Activated CD8-positive, alpha-beta memory T cell treated with anti-CD3 and anti-CD28 coated beads, Interleukin-2, amount 50 U/mL, for 24 hours (primary cell): ENCODE results near the gene STX4.

Source experiments
- DNase-seq: peaks from one replicate; pipeline ENCODE4 v3.0.0-alpha.2; 2020; ENCODE audit errors: extremely low read depth

Gene STX4

DNA sequence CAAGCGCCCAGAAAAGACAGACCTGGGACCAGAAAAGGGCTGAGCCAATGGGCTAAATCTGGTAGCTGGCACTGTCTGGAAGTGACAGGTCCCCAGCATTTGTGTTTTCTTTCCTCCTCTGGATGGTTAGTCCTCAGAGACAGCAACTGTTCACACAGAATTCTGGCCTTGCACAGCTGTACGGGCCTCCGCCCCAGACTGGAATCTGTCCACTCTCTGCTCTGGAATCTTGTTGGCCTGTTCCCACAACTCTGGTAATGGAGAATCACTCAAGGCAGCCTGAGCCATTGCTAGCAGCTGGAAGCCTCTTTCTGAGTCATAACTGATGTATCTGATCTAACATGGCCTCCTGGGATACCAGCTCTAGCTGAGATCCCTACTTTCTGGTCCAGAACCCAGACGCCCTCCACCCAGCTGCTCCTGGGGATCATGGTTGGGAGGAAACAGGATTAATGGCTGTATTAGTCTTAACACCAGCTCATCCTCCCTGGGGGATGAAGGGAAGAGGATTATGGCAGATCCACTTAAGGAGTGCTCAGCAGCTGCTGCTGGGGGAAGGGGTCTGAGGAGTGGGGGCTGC, 31.6 kb downstream of the STX4 start:
- no peak for DNase-seq

DNA sequence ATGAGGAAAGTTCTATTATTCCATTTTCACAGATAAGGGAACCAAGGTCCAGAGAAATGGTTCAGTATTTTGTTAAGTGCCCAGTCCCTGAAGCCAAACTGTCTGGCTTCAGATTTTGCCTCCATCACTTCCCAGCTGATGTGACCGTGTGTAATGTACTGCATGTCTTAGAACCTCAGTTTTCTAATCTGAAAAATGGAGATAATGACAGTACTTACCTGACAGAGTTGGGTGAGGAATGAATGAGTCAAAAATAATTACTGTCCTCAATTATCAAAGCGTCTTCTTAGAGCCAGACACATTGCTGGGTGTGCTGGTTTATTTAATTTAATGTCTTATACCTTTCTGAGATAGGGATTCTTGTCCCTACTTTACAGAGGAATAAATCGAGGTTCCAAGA, 34.0 kb downstream of the STX4 start:
- no peak for DNase-seq

GRCh38 chr16:31071861-31072260, 38.5 kb downstream of the STX4 start:
- DNase-seq, result no peak

- no peak for DNase-seq
Observed at GRCh38 chr16:31072540-31073141, 39.3 kb downstream of the STX4 start.

DNA sequence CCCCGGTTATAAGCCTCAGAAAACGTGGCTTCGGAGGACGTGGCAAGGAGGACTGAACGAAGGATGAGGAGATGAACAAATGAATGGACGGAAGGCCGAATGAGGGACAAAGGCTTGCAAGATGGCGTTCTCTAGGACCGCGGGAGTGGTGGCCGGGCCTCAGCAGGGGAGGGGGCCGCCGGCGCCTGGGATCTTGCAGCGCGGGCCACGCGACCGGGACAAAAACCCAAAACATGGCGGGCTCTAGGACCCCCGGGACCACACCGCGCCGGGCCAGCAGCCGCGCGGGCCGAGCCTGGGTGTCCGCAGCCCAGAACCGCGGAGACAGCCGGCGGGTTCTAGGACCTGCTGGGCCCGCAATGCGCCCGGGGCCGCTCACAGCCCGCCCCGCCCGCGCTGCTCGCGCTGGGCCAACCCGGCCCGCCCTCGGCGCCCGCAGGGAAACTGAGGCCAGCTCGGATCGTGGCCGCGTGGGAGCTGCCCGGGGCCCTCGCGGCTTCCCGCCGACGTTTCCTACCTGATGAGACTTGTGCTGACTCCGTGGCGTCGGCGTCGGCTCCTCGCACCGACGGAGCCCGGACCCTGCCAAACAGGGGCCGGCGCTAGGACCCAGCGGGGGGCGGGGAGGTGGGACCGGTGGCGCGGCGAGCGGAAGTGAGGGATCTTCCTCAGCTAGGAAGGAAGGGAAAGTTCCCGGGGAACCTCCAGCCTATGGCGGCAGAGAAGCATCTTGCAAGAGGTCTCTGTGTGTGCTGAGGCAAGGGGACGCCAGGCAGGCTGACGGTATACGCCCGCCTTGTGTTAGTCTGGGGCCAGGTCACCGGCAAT, 40.0 kb downstream of the STX4 start:
- peak; percentile 72 for DNase-seq

DNA sequence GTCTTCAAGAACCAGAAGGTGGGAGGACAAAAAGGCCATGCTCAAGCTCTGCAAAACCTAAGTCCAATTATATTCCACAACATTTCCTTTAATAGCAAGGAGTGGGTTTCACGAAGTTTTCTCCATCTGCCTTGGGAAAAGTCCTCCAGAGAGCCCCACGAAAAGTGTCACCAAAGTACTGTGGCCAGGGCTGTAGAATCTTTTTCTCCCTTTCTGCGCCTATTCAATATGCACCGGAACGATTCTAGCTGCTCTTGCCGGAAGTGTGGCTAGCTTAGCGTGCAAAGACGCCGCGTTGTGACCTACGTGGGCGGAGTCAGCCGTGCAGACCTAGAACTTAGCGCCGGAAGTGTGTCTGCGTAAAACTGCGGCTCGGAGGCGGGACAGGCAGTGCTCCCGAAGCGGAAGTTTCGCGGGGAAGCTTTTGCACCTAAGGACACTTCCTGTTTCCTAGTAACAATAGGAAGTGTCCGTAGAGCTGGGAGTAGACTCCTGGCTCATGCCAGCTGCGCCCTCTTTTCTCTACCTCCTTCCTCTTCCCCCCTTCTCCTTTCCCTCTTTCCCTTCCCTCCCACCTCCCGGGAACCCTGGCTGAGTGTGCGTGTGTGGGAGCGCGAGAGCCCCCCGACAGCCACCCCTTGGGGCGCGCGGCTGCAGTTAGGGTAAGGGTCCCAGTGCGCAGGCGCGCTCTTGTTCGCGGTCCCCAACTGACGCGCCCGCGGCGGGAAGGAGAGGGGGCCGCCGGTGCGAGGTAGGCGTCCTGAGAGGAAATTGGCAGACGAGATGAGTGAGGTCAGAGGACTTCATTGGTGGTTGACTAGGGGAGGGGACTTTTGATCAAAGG, 40.8 kb downstream of the STX4 start, which contains the start of the genes ZNF646 and ZNF668:
ZNF646 (plus strand) TSS at position 453 of the 844 bp plus-strand sequence. CDS start 1,903 bp downstream, outside the sequence.
ZNF668 (minus strand) TSS at position 271 of the 844 bp plus-strand sequence. CDS start 9,781 bp downstream, outside the sequence.
- DNase-seq, result peak; percentile 98

GRCh38 chr16:31074814-31075183, 41.4 kb downstream of the STX4 start:
- DNase-seq, result no peak

DNA sequence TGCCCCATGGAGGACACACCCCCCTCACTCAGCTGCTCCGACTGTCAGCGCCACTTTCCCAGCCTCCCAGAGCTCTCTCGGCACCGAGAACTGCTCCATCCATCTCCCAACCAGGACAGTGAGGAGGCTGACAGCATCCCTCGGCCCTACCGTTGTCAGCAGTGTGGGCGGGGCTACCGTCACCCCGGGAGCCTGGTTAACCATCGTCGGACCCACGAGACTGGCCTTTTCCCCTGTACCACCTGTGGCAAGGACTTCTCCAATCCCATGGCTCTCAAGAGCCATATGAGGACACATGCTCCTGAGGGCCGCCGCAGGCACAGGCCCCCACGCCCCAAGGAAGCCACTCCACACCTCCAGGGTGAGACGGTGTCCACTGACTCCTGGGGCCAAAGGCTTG, 43.0 kb downstream of the STX4 start:
- no peak for DNase-seq

- no peak for DNase-seq
Observed at GRCh38 chr16:31077024-31077423, 43.7 kb downstream of the STX4 start.

GRCh38 chr16:31077592-31078396, 44.4 kb downstream of the STX4 start:
- DNase-seq, result no peak

- no peak for DNase-seq
Observed at GRCh38 chr16:31078597-31079341, 45.4 kb downstream of the STX4 start.

DNA sequence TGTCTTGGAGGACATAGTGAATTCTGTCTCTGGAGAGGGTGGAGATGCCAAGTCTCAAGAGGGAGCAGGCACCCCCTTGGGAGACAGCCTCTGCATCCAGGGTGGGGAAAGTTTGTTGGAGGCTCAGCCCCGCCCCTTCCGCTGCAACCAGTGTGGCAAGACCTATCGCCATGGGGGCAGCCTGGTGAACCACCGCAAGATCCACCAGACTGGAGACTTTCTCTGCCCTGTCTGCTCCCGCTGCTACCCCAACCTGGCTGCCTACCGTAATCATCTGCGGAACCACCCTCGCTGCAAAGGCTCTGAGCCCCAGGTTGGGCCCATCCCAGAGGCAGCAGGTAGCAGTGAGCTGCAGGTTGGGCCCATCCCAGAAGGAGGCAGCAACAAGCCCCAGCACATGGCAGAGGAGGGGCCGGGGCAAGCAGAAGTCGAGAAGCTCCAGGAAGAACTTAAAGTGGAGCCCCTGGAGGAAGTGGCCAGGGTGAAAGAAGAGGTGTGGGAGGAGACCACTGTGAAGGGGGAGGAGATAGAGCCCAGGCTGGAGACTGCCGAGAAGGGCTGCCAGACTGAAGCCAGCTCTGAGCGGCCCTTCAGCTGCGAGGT, 46.1 kb downstream of the STX4 start:
- no peak for DNase-seq

DNA sequence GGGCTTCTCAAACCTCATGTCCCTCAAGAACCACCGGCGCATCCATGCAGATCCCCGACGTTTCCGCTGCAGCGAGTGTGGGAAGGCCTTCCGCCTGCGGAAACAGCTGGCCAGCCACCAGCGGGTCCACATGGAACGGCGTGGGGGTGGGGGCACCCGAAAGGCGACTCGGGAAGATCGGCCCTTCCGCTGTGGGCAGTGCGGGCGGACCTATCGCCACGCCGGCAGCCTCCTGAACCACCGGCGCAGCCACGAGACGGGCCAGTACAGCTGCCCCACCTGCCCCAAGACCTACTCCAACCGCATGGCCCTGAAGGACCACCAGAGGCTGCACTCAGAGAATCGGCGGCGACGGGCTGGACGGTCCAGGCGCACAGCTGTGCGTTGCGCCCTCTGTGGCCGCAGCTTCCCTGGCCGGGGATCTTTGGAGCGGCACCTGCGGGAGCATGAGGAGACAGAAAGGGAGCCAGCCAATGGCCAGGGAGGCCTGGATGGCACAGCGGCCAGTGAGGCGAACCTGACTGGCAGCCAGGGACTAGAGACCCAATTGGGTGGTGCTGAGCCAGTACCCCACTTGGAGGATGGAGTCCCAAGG, 46.8 kb downstream of the STX4 start:
- no peak for DNase-seq

GRCh38 chr16:31080756-31081419, 47.5 kb downstream of the STX4 start:
- DNase-seq, result no peak

- no peak for DNase-seq
Observed at GRCh38 chr16:31081428-31082351, 48.3 kb downstream of the STX4 start.

DNA sequence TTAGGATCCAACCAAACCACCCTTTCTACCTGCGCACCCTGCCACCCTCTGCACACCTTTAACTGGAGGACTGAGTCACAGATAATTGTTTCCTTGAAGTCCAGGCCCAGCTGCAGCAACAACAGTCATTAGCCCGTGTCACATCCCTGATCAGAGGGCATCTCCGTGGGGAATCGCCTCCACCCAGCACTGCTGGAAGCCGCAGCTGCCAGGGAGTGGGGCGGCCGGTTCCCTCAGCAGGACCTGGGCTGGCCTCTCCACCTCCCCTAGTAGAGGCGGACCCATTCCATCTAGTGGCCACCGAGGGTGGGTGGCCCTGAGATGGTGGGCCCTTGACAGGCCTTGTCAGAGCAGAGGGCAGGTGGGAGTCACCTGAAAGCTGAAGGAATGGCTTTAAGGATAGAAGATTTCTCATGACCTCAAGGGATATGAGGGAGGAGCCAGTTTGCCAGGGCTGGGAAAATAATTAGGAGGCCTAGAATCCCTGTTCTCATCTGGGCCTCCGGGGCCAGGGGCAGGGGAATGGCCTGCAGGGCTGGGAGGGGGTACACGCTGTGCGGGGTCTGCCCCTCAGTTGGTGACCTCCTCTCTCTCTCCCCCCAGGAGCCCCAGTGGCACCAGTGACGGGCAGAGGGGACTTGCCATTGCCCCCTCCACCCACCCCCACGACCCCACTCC, 49.1 kb downstream of the STX4 start:
- no peak for DNase-seq

DNA sequence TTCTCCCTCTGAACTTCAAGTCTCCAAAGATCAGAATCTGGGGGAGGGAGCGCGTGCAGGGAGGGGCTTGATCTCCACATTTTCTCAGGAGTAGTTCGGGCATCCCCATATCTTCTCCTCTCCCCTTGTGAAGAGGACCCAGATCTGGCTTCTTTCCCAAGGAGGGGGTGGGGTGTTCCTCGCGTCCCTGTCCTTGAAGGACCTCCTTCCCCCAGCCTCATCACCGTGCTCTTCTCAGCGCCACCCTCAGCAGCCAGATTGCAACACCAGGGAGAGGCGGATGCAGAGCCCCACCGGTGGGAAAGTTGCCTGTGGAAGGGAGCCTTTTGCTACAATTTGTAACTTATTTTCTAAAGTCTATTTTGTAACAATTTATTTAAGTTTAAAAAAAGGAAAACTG, 49.7 kb downstream of the STX4 start:
- DNase-seq, result no peak
